HG03060 (cell line): ENCODE measurements around the gene NXPE4.

Experiments
- ATAC-seq: cut with Tn5 transposase; IDR thresholded peaks from one replicate; pipeline ENCODE4 v1.9.1; 2021; ENCODE audit warnings: low read depth, moderate number of reproducible peaks; ENCODE audit not compliant: unreplicated experiment

NXPE4 gene

GRCh38 chr11:114563077-114563476, 32.5 kb downstream of the NXPE4 start:
- no peak for ATAC-seq

- no peak for ATAC-seq
These were observed 33.2 kb downstream of the NXPE4 start for GRCh38 chr11:114562166-114562916.

DNA sequence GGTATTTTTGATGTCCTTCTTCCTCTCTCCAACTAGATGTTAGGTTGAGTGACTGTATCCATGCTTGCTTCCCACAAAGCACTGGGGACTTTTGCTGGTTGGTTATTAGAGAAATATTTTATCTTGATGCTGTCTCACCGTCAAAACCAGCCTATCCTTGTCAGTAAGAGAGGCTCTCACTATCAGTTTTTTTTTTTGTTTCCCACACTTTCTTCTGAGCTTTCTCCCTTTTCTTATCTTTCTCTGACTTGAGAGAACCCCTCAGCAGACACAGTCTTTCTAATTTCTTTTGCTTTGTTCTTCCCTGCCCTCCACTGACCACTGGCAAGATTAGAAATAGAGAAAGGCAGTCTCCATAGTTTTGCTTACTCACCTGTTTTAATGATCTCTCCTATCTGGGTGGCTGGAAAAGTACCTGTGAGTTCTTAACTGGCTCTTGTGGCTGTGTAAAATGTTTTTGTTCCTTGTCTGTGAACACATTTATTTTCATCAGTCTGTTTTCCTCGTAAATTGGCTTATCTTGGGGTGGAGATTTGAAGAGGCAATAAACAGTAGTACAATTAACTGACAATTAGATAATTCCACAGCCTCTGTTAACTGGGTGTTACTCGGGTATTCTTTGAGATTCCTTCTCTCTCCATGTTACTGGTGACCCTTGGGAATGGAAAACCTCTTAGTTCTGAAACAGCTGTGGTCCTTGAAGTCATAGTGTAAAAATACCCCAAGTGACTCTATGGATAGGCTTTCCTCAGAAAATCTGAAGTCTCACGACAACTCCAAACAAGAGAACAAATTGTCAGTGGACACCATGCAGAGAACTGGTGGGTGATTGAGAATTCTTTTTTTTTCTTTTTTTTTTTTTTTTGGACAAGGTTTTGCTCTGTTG, 35.9 kb downstream of the NXPE4 start, which contains the start of gene NXPE1:
Gene NXPE1, minus strand, starts transcription at position 457 of the 886 bp plus-strand sequence. CDS start 8,680 bp downstream, outside the sequence.
- no peak for ATAC-seq

- no peak for ATAC-seq
These were observed 39.5 kb downstream of the NXPE4 start for GRCh38 chr11:114556135-114556534.

DNA sequence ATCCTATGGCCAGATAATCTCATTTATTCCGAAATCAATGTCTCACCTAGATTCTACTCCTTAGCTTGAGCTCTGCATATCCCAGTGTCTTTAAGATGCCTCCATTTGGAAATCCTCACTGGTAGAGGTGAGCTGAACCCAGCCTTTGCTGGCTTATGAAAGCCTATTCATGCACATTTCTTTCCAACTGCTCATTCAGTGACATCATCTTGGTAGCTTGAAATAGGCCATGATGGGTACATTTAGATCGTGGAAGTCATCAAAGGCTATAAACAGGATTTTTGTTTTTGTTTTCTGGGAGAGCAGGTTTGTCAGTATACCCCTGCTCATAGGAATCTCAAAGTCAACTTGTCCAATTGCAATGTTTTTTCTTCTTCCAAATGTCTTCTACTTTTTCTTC, 41.9 kb downstream of the NXPE4 start:
- no peak for ATAC-seq

DNA sequence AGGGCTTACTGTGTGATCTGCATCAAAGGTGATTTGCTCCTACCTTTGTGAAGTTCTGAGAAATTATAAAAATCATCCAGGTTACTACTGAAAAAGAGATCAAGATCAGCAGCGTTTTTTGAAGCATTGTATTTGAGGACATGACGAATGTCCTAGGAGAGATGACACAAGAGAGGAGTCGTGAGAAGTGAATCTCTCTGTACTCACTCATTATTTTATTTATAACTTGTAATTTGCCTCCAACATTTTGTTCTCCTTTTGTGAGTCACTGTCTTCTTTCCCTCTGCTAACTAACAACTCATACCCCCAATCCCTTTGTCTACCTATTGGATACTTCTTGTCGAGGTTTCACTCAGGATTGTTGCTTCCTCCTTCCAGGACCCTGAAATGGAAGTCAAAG, 44.5 kb downstream of the NXPE4 start:
- ATAC-seq: no peak

- no peak for ATAC-seq
These were observed 69.9 kb downstream of the NXPE4 start for GRCh38 chr11:114525682-114526081.

DNA sequence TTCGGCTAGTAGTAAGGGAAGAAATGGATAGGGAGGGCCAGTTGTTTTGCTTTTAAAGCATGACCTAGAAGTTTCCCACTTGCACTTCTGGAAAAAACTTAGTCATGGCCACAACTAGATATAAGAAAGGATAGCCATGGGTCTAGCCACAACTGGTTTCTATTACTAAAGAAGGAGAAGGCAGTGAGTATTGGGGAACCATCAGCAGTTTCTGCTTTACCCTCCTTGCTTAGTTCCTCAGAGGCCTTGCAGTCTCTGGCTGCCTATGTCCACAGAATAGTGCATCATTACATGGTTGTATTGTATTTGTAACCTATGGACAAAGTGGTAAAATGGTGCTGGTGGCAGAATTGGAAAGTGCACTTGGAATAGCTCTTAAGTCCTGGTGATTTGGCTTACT, 71.5 kb downstream of the NXPE4 start:
- no peak for ATAC-seq

GRCh38 chr11:114522818-114523217, 72.8 kb downstream of the NXPE4 start:
- ATAC-seq: no peak
